Stomach (tissue), 4 donors: ENCODE measurements around the gene AGRP.

Experiments used
- CTCF ChIP-seq, 7 experiments: fragments of 450-650 bp in 4 of 7; fragments of 200-600 bp in 3 of 7; sonication (generic) in 3 of 7; IDR thresholded peaks; one replicate each; pipeline ENCODE4 v1.5.1; 2016 to 2019; ENCODE audit warnings: antibody characterized with exemption in 7 of 7, control low read depth in 2 of 7, mild to moderate bottlenecking in 1 of 7
- EP300 ChIP-seq: sonication (generic); formaldehyde crosslinking; IDR thresholded peaks from one replicate; pipeline ENCODE4 v1.6.1; 2017; ENCODE audit warnings: antibody characterized with exemption

GRCh38 chr16:67444259-67445125 is 38.9 kb downstream of the AGRP start:
- no peak for TF ChIP-seq CTCF (IDR thresholded peaks at IDR 0.05)
- TF ChIP-seq EP300 = no peak
